NT2/D1 (cell line): ENCODE measurements around the gene PDAP1.
"Not testable (repeated sequence)": the region's sequence is repeated elsewhere in the genome, so short reads cannot be mapped to it uniquely, and the experiment has no call there.

Experiments used
- DNase-seq: peaks from one replicate; pipeline ENCODE4 v3.0.0-alpha.2; 2011; ENCODE audit warnings: low read depth, low spot score
- H3K27me3 ChIP-seq: 2 replicates; pipeline ENCODE4 v1.6.0; 2011; ENCODE audit warnings: mild to moderate bottlenecking; ENCODE audit not compliant: insufficient read length, insufficient read depth
- H3K36me3 ChIP-seq: 2 replicates; pipeline ENCODE4 v1.6.1; 2011; ENCODE audit warnings: mild to moderate bottlenecking, low read length, mixed read lengths; ENCODE audit not compliant: insufficient read depth, insufficient read length
- H3K4me1 ChIP-seq: 2 replicates; pipeline ENCODE4 v1.5.1; 2011; ENCODE audit not compliant: insufficient read depth, insufficient read length
- H3K4me3 ChIP-seq: 2 replicates; pipeline ENCODE4 v1.5.1; 2011; ENCODE audit warnings: low read depth; ENCODE audit not compliant: insufficient read length
- H3K9ac ChIP-seq: 2 replicates; pipeline ENCODE4 v1.6.0; 2011; ENCODE audit warnings: low read depth; ENCODE audit not compliant: insufficient read length
- H3K9me3 ChIP-seq: 2 replicates; pipeline ENCODE4 v1.5.1; 2011; ENCODE audit warnings: mild to moderate bottlenecking, low read length; ENCODE audit not compliant: insufficient read depth
- SUZ12 ChIP-seq: IDR thresholded peaks from 2 replicates; pipeline ENCODE4 v1.6.1; 2011; ENCODE audit not compliant: insufficient read length, insufficient read depth; ENCODE audit errors: extremely low read depth
- YY1 ChIP-seq: IDR thresholded peaks from 2 replicates; pipeline ENCODE4 v1.6.1; 2011; ENCODE audit not compliant: insufficient read length, insufficient read depth
- ZNF274 ChIP-seq: IDR thresholded peaks from 2 replicates; pipeline ENCODE4 v1.6.1; 2011; ENCODE audit warnings: mild to moderate bottlenecking, low read depth, low read length

The PDAP1 gene

DNA sequence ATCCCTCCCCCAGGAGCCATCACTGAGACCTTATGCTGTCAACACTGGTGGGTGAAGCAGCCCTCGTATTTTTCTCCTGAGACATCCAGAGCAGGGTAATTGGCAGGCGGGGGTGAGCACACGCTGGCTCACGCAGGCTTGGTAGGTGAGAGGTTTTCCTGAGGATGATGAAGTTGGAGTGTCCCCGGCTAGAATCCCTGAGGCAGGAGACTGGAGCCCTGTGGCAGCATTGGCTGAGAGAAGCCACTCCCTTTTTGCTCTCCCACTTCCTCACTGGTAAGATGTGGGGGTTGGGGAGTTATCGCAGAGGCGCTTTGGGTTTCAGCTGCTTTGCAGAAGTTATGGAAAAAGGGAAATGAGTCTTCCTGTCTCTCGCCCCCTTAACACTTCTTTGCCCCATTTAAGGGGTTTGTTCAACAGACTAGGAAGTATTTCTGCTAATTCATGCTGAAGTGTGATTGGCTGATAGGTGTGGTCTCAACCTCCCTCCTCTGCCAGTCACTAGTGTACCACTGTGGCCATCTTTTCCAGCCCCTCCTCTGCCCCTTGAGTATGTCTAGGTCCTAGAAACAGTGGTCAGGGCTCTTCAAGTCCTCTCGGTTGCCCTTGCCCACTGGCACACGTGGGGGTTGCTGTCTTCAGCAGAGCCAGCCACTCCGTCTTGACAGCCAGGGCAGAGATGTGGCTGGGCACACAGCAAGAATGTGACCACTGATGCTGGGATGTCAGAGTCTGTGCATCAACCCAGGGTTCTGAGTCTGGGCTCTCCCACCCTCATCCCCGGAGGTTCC, 28.2 kb downstream of the PDAP1 start:
- no peaks in the 10 kb centered on the region for H3K27me3 ChIP-seq
- H3K4me3 ChIP-seq: no peak overlapping the region
- TF ChIP-seq SUZ12: no peak
- no peak for TF ChIP-seq ZNF274
- no peak for TF ChIP-seq YY1
- peaks cover 16% of the 10 kb centered on the region for H3K4me1 ChIP-seq
- H3K9me3 ChIP-seq: no peaks in the 10 kb centered on the region
- H3K9ac ChIP-seq: peak overlapping the region; percentile 21
- H3K36me3 ChIP-seq: peaks cover 58% of the 10 kb centered on the region
- no peak for DNase-seq

DNA sequence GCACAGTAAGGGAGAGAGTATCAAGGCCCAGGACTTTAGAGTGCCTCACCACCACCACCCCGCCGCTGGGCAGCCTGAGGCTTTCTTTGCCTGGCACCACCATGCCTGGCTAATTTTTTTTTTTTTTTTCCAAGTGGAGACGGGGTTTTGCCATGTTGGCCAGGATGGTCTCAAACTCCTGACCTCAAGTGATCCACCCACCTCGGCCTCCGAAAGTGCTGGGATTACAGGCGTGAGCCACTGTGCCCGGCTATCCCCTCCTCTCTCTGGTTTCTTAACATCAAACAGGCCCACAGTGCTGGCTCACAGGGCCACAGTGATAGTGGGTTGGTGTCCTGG, 28.7 kb downstream of the PDAP1 start:
- H3K9me3 ChIP-seq, H3K27me3 ChIP-seq, H3K9ac ChIP-seq, H3K4me3 ChIP-seq, DNase-seq: not testable (repeated sequence)
- peaks cover 16% of the 10 kb centered on the region for H3K4me1 ChIP-seq
- peaks cover 58% of the 10 kb centered on the region for H3K36me3 ChIP-seq

DNA sequence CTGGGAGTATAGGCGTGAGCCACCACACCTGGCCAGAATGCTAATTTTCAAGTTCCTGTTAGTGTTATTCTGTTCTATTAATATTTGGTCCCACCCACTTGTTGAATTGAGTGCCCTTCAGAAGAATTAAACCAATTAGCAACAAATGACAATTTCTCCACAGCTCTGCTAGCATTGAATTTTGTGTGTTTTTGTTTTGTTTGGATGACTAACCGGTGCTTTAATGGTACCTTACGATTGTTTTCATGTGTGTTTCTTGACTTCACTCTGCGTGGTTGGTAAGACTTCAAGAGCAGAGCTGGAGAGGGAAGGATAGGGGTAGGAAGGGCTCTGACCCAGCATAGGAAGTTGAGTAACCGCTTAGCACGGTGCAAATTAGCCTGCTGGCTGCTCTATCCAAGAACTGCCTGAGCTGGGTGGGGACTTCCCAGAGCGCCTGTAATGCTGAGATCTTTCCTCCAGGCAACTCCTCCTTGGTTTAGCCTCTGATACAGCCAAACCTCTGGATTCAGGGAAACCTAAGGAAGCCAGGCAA, 29.3 kb downstream of the PDAP1 start:
- peaks cover 16% of the 10 kb centered on the region for H3K4me1 ChIP-seq
- no peak for DNase-seq
- H3K27me3 ChIP-seq: no peaks in the 10 kb centered on the region
- H3K9me3 ChIP-seq: no peaks in the 10 kb centered on the region
- peaks cover 54% of the 10 kb centered on the region for H3K36me3 ChIP-seq
- H3K9ac ChIP-seq: no peak overlapping the region
- TF ChIP-seq YY1: no peak
- TF ChIP-seq ZNF274: no peak
- no peak for TF ChIP-seq SUZ12
- no peak overlapping the region for H3K4me3 ChIP-seq

DNA sequence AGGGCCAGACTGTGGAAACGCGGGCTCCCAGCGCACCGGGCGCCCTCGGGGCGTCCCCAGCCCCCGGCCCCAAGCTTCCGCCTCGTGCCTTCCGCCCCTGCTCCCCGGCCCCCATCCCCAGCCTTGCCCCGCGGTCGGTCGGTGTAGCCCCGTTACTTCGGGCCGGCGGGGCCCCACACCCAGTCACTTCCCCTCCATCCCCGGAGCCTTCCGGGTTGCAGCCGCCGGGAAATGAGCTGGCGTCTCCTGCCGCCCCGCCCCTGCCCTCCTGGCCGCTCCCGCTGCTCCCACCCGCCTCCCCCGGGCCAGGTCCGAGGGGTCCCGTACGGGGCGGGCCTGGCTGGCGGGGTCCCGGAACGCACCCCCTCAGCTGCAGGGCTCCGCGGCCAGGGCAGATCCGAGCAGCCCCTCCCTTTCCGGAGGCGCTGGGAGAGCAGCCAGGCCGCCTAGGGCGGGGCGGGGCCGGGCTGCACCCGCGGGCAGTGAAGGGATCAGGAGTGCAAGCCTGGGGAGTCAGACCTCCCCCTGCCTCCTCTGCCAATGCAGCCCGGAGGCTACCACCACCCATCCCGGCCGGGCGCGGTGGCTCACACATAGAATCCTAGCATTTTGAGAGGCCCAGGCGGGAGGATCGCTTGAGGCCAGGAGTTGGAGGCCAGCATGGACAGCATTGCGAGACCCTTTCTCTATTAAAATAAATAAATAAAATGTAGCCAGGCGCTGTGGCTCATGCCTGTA, 33.2 kb downstream of the PDAP1 start:
- Histone ChIP-seq H3K9me3 (no peaks in the 10 kb centered on the region), H3K27me3 (no peaks in the 10 kb centered on the region), H3K4me3 (peak overlapping the region; percentile 57), H3K4me1 (peaks cover 13% of the 10 kb centered on the region), H3K36me3 (peaks cover 25% of the 10 kb centered on the region), H3K9ac (peak overlapping the region; percentile 64)
- no peak for DNase-seq
- TF ChIP-seq SUZ12: no peak
- TF ChIP-seq ZNF274: no peak
- no peak for TF ChIP-seq YY1

DNA sequence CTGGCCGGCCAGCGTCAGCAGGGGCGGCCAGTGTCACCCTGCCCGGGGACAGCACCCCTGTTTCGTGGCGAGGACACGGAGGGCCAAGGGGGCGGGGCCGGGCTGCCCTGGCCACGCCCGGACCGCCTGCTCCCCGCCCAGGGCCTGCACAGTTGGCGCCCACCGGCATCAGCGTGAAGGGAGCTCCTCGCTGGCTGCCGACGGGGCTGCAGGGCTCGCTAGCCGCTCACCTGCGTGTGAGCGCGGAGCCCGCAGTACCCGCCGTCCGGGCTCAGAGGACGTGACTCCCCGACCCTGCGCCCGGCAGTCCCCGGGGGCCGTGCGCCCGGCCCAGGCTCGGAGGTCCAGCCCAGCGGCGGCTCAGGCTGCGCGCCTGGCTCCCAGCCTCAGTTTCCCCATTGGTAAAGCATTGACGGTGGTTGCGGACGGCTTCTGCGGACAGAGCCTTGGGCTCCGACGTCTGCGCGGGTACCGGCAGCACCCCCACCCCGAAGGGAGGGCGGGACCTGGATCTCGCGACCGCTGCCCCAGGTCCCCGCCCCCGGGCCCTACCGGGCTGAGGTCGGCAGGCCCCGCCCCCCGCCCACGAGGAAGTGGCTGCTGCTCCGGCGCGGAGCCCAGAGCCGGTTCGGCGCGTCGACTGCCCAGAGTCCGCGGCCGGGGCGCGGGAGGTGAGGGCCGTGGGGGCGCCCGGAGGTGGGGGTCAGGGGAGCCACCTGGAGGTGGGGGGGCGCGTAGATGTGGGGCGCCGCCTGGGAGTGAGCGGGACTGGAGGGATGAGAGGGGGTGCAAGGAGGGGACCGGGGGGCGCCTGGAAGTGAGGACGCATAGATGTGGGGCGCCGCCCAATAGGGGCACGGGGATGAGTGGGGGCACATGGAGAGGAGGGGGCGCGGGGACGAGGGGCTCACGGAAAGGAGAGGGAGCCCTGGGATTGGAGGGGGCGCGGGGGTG, 34.0 kb downstream of the PDAP1 start, which contains the start of gene ARPC1B:
Gene ARPC1B (plus strand): TSS at position 620 of the 954 bp plus-strand sequence. CDS start 10,985 bp downstream, outside the sequence.
- no peaks in the 10 kb centered on the region for H3K9me3 ChIP-seq
- peaks cover 10% of the 10 kb centered on the region for H3K4me1 ChIP-seq
- DNase-seq: peak; percentile 58
- H3K36me3 ChIP-seq: peaks cover 20% of the 10 kb centered on the region
- H3K27me3 ChIP-seq: no peaks in the 10 kb centered on the region
- H3K4me3 ChIP-seq: peak within 1 kb of the TSS; percentile 57
- no peak for TF ChIP-seq ZNF274
- no peak for TF ChIP-seq YY1
- no peak for TF ChIP-seq SUZ12
- peak within 1 kb of the TSS; percentile 85 for H3K9ac ChIP-seq

DNA sequence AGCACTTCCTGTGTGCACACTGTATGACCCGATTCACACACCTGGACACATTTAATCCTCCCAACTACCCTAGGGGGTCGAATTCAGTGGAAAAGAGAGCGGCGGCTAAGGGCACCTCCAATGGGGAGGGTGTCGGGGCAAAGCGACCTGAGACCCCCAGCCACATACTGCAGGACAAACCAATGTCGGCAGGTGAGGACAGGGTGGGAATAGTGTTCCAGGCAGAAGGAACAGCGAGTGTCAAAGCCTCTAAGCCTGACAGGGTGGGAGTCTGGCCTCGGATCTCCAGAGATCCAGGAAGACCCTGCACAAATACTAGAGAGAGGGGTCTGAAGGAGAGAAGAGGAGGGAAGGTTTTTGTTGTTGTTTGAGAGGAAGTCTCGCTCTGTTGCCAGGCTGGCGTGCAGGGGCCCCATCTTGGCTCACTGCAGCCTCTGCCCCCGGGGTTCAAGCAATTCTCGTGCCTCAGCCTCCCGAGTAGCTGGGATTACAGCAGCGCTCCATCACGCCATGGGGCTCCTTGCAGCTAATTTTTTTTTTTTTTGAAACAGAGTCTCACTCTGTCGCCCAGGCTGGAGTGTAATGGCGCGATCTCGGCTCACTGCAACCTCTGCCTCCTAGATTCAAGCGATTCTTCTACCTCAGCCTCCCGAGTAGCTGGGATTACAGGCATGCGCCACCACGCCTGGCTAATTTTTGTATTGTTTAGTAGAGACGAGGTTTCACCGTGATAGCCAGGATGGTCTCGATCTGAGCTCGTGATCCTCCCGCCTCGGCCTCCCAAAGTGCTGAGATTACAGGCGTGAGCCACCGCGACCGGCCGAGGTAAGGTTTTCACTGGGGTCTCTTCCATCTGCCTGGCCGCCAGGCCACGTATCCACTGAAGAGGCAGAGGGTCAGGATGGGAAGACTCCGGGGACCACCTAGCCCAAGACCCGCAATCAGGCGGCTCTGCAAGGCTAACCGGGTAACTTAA, 35.0 kb downstream of the PDAP1 start:
- no peak for DNase-seq
- Histone ChIP-seq H3K9me3 (no peaks in the 10 kb centered on the region), H3K4me1 (peaks cover 14% of the 10 kb centered on the region), H3K9ac (peak overlapping the region; percentile 85), H3K27me3 (no peaks in the 10 kb centered on the region), H3K4me3 (peak overlapping the region; percentile 57), H3K36me3 (peaks cover 20% of the 10 kb centered on the region)
- TF ChIP-seq YY1 (no peak), ZNF274 (no peak), SUZ12 (no peak)
